Osteoblast (primary cell): ENCODE results near the gene TMTC1. TPM values are rescaled to one million over a fixed set of nuclear protein-coding genes. Genes with fewer than 3 reads are reported as not detected.

Source experiments
- DNase-seq: peaks from one replicate; pipeline ENCODE4 v3.0.0; 2011; ENCODE audit warnings: low spot score, mixed read lengths; ENCODE audit not compliant: insufficient read length; ENCODE audit errors: missing footprints
- H2AFZ ChIP-seq: 2 replicates; pipeline ENCODE4 v1.6.0; 2011; ENCODE audit warnings: mild to moderate bottlenecking, low read length
- H3K27ac ChIP-seq: 2 replicates; pipeline ENCODE4 v1.5.1; 2011; ENCODE audit warnings: mild to moderate bottlenecking, low read depth, low read length, moderate library complexity
- H3K27me3 ChIP-seq: 2 replicates; pipeline ENCODE4 v1.6.0; 2012; ENCODE audit warnings: mild to moderate bottlenecking, control low read depth, inconsistent platforms, low read length, moderate library complexity; ENCODE audit not compliant: insufficient read depth
- H3K36me3 ChIP-seq: 2 replicates; pipeline ENCODE4 v1.5.1; 2011; ENCODE audit warnings: mild to moderate bottlenecking, low read length, control low read depth, moderate library complexity; ENCODE audit not compliant: insufficient read depth
- H3K4me1 ChIP-seq: 2 replicates; pipeline ENCODE4 v1.5.1; 2011; ENCODE audit warnings: mild to moderate bottlenecking, low read length, control low read depth, moderate library complexity; ENCODE audit not compliant: insufficient read depth
- H3K4me2 ChIP-seq: 2 replicates; pipeline ENCODE4 v1.6.0; 2011; ENCODE audit warnings: mild to moderate bottlenecking, low read length; ENCODE audit not compliant: insufficient read depth
- H3K4me3 ChIP-seq: fragments of 200-600 bp; sonication (generic); 3 replicates; pipeline ENCODE4 v1.5.1; 2012; ENCODE audit warnings: mild to moderate bottlenecking, low read length, inconsistent platforms; ENCODE audit not compliant: insufficient read depth
- H3K79me2 ChIP-seq: 2 replicates; pipeline ENCODE4 v1.6.0; 2012; ENCODE audit warnings: mild to moderate bottlenecking, low read length, control low read depth, inconsistent platforms; ENCODE audit not compliant: insufficient read depth
- H3K9me3 ChIP-seq: 2 replicates; pipeline ENCODE4 v1.5.1; 2011; ENCODE audit warnings: low read depth, low read length, control low read depth
- H4K20me1 ChIP-seq: 2 replicates; pipeline ENCODE4 v1.6.0; 2012; ENCODE audit warnings: mild to moderate bottlenecking, low read length, control low read depth; ENCODE audit not compliant: insufficient read depth
- total RNA-seq: library from RNA; depleted of rRNA; stranded (reverse); fragments of >200 nt; gene quantifications from 2 replicates; pipeline ENCODE4 v1.2.3, GENCODE V29; 2012
- TF ChIP-seq, protein P1 (sequence below): IDR thresholded peaks from 2 replicates; pipeline ENCODE4 v1.5.1; 2011; ENCODE audit warnings: mild to moderate bottlenecking, low read depth, low read length, moderate library complexity; ENCODE audit errors: extremely low read depth

TMTC1 gene
- total RNA-seq, 1 donor, result 50.3 TPM

DNA sequence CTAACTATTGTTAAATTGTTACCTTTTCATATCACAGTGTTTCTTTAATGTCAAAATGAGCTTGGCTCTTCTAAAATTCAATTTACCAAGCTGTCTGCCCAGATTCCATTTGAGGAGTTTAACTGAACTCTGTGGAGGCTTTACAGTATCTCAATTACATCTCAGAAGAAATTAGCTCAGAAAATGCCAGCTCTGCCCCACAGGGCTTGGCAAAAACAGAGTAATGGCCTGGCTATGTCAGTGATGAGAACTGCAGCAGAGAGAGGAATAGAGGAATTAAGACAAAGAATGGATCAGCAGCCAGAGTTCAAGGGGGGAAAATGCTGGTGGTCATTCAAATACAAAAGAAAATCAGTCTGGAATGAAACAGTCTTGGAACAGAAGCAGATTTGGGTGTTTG is 15.8 kb upstream of the TMTC1 start:
- H3K4me3 ChIP-seq, result no peak overlapping the region
- H3K79me2 ChIP-seq, result no peaks in the 10 kb centered on the region
- peaks cover 12% of the 10 kb centered on the region for H3K4me1 ChIP-seq
- H2AFZ ChIP-seq, result no peak overlapping the region
- no peaks in the 10 kb centered on the region for H4K20me1 ChIP-seq
- TF ChIP-seq, protein P1, sequence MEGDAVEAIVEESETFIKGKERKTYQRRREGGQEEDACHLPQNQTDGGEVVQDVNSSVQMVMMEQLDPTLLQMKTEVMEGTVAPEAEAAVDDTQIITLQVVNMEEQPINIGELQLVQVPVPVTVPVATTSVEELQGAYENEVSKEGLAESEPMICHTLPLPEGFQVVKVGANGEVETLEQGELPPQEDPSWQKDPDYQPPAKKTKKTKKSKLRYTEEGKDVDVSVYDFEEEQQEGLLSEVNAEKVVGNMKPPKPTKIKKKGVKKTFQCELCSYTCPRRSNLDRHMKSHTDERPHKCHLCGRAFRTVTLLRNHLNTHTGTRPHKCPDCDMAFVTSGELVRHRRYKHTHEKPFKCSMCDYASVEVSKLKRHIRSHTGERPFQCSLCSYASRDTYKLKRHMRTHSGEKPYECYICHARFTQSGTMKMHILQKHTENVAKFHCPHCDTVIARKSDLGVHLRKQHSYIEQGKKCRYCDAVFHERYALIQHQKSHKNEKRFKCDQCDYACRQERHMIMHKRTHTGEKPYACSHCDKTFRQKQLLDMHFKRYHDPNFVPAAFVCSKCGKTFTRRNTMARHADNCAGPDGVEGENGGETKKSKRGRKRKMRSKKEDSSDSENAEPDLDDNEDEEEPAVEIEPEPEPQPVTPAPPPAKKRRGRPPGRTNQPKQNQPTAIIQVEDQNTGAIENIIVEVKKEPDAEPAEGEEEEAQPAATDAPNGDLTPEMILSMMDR, result no peak
- H3K27me3 ChIP-seq, result peaks cover 31% of the 10 kb centered on the region
- no peak overlapping the region for H3K4me2 ChIP-seq
- H3K36me3 ChIP-seq, result no peaks in the 10 kb centered on the region
- no peaks in the 10 kb centered on the region for H3K9me3 ChIP-seq
- H3K27ac ChIP-seq, result no peak overlapping the region
- DNase-seq, result no peak

DNA sequence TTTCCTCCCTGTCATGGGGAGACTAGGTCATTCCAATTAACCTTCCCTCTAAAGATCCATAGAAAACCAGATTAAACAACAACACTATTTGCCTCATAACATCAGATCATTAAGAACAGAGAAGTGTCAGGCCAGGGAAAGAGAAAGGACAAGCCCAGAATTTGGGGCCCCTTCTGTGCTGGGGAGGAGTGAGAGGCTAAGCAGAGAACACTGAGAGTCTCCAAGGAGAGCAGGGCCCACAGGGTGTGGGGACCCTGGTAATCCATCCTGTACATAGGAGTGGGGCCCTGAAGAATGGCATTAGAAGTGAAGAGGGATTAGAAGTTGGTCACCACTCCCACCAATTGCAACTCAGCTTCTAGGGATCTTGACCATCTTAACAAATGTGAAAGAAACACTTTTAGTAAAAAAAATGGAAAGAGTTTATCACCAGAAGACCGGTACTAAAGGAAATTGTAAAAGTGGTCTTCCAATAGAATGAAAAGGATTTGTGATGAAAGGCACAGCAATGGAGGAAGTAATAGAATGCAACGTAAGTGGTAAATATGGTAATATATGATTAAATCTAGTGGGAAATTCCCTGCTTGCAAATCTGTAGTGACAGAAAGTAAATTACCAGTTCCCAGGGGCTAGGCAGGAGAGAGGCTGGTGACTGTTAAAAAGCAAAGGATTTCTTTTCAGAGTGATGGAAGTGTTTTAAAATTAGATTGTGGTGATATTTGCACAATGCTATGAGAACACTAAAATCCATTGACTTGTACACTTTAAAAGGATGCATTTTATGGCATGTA is 14.0 kb upstream of the TMTC1 start:
- no peak for DNase-seq
- peak overlapping the region; percentile 57 for H3K4me2 ChIP-seq
- H3K27ac ChIP-seq, result no peak overlapping the region
- no peaks in the 10 kb centered on the region for H4K20me1 ChIP-seq
- no peaks in the 10 kb centered on the region for H3K9me3 ChIP-seq
- peaks cover 31% of the 10 kb centered on the region for H3K27me3 ChIP-seq
- H3K36me3 ChIP-seq, result no peaks in the 10 kb centered on the region
- no peak overlapping the region for H3K4me3 ChIP-seq
- TF ChIP-seq, protein P1, result no peak
- peaks cover 12% of the 10 kb centered on the region for H3K4me1 ChIP-seq
- H2AFZ ChIP-seq, result no peak overlapping the region
- no peaks in the 10 kb centered on the region for H3K79me2 ChIP-seq

DNA sequence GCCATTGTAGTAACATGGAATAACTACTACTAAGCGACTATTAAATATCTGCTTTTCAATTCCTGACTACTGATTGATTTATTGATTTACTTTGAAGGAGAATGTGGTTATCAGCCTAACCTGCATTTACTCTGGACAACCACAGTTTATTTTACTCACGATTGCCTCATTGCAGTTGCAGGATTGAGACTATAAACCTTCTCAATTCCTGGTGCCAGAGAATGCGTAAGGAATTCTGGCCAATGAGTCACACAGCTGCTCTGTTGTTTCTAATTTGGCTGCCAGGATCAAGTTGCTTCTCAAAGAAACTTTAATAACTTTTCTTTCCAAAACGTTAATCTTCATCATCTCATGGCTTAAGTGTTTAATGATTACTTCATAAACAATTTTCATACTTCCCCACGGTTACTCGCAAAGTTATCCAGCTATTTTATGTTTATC is 13.1 kb upstream of the TMTC1 start:
- no peaks in the 10 kb centered on the region for H4K20me1 ChIP-seq
- peak overlapping the region; percentile 57 for H3K4me2 ChIP-seq
- no peak overlapping the region for H3K27ac ChIP-seq
- H3K27me3 ChIP-seq, result peaks cover 31% of the 10 kb centered on the region
- TF ChIP-seq, protein P1, result no peak
- H2AFZ ChIP-seq, result no peak overlapping the region
- DNase-seq, result peak; percentile 96
- H3K4me1 ChIP-seq, result peaks cover 12% of the 10 kb centered on the region
- H3K36me3 ChIP-seq, result no peaks in the 10 kb centered on the region
- H3K79me2 ChIP-seq, result no peaks in the 10 kb centered on the region
- H3K9me3 ChIP-seq, result no peaks in the 10 kb centered on the region
- H3K4me3 ChIP-seq, result no peak overlapping the region

DNA sequence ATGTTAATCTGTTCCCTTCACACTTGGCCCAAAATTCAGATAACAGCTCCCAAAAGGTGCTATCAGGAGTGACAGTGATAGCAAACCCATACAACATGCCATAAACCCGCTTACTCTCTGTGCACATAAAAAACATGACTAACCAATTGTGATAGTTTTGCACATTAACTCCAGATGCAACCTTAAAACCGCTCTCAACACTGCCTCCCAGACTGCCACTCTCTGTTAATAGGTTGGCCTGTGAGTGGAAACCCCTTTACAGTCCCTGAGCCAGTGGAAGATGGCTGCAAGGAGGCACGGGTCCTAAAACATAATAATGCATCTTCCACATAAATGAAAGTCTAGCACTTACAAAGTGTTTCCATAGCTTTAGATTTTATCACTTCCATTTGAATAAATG is 12.0 kb upstream of the TMTC1 start:
- DNase-seq, result no peak
- TF ChIP-seq, protein P1, result no peak
- no peak overlapping the region for H3K27ac ChIP-seq
- no peaks in the 10 kb centered on the region for H3K79me2 ChIP-seq
- no peak overlapping the region for H2AFZ ChIP-seq
- H3K4me1 ChIP-seq, result peaks cover 12% of the 10 kb centered on the region
- H3K36me3 ChIP-seq, result no peaks in the 10 kb centered on the region
- no peak overlapping the region for H3K4me3 ChIP-seq
- H3K4me2 ChIP-seq, result no peak overlapping the region
- H4K20me1 ChIP-seq, result no peaks in the 10 kb centered on the region
- no peaks in the 10 kb centered on the region for H3K9me3 ChIP-seq
- peaks cover 31% of the 10 kb centered on the region for H3K27me3 ChIP-seq
